HEK293T (cell line): ENCODE results near the gene AP5B1.

Source experiments
- CTBP1 ChIP-seq: fragments of 450-650 bp; IDR thresholded peaks from 2 replicates; pipeline ENCODE4 v1.6.1; 2016; ENCODE audit warnings: borderline replicate concordance
- ELF4 ChIP-seq: fragments of 450-650 bp; IDR thresholded peaks from 2 replicates; pipeline ENCODE4 v1.6.1; 2017; ENCODE audit warnings: antibody characterized with exemption

DNA sequence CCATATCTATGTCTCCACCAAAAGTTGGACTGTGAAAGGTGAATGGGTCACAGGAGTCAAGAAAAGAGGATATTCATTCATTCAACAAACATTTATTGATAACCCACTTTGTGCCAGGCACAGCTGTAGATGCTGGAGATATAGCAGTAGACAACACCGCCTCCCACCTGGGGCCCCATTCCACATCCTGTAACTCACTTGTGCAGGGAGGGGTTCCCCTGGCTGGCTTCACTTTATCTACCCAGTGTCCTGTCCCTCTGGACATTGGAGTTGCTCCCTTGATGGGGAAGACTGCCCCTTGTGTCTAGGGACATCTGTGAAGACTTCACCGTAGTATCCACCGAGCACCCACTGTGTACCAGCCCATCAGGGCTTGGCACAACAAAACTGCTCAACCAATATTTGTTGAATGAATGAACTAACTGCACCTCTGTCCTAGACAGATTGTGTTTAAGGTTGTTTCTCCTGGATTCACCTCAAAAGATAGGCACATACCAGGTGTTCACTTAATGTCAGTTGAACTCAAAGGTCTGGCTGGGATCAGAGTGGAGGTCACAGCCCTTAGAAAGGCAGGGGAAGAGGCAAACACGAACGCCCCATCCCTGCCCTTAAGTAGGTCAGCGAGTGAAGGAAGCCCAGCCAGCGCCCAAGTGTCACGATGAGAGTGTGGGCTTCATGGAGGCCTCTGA, 4.7 kb upstream of the AP5B1 start:
- TF ChIP-seq ELF4 (no peak), CTBP1 (no peak)
